Left ventricle myocardium superior (tissue), 1 donor: ENCODE results near the gene CARHSP1. TPM values are rescaled to one million over a fixed set of nuclear protein-coding genes. Genes with fewer than 3 reads are reported as not detected.

ENCODE experiments used
- ATAC-seq: fragments of 200-7000 bp; cut with Tn5 transposase; one replicate; pipeline ENCODE4 v1.9.1; 2020; ENCODE audit warnings: mild to moderate bottlenecking, moderate library complexity
- DNase-seq: peaks from one replicate; pipeline ENCODE4 v3.0.0-alpha.2; 2020
- intact Hi-C: fragments of 100-400 bp; cut with micrococcal nuclease; formaldehyde crosslinking; loops from one replicate; pipeline ENCODE4 v1.11.0; 2022
- total RNA-seq: library from RNA; stranded (reverse); fragmentation: NEBNext Ultra II Directional; extraction: Animal tissue kit (Norgen Biotek cat#: 25700); gene quantifications from one replicate; pipeline ENCODE4 v1.2.1, GENCODE V29; 2021
- donor health status: DM: no; HTN: yes; CAD: no; lungs with severe emphysema.

The CARHSP1 gene
- total RNA-seq, 1 donor from 2014 or later: 23.8 TPM

DNA sequence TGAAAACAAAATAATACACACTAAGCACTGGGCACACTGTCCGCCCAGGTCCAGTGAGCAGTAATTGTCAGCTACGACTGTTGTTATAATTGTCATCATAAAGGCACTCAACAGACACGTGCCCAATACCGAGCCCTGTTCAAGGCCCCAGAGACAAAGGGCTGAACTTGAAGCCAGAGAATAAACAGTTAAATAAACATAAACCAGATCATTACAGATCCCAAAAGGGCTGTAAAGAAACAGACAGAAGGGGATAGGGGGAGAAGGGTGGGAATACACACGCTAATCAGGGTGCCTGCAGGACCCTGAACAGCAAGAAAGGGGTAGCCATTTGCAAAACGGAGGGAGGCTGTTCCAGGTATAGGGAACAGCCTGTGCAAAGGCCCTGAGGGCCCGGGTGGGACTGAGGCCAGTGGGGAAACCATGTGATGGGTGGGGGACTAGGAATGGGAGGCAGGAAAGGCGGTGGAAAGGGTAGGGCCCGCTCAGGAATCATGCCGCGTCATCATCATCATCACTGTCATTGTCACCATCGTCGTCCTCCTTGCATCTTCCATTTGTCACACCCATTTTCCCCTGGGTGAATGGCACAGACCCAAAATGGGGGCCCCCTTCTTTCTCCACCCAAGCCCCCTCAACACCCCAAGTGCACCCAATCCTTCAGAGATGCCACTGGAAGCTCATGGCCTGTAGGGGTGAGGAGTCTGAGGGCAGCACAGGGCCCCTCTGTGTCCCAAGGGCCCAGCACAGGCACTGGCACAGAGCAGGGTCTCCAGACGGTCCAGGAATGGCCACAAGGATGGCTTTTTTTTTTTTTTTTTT, 6.3 kb downstream of the CARHSP1 start:
- intact Hi-C loops: no loop called here
- DNase-seq (peak; percentile 29), ATAC-seq (no peak)

DNA sequence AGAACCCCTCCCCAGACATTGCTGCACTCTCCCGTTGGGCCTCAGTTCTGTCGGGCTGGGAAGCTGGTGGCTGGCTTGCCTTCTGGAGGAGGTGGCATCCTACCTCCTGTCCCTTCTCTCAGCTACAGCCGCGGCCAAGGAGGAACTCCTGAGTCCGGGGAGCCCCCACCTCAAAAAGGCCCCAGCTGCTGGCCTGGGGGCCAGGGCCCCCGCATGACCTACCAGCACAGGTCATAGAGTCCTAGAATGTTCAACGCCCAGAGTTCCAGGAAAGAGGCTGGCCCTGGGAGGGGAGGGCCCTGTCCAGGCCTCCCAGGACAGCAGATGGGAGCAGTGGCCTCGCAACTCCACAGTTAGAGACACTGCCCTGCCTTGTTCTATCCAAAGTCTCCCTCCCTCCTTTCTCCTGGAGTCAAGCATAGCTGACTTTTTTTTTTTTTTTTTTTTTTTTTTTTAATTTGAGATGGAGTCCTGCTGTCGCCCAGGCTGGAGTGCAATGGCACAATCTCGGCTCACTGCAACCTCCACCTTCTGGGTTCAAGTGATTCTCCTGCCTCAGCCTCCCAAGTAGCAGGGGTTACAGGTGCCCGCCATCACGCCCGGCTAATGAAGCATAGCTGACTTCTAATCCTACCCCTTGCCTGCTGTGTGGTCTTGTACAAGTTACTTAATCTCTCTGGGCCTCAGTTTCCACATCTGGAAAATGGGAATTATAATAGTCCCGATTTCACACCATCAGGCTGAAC, 7.1 kb downstream of the CARHSP1 start:
- DNase-seq: peak; percentile 71
- intact Hi-C loops: no loop called here

DNA sequence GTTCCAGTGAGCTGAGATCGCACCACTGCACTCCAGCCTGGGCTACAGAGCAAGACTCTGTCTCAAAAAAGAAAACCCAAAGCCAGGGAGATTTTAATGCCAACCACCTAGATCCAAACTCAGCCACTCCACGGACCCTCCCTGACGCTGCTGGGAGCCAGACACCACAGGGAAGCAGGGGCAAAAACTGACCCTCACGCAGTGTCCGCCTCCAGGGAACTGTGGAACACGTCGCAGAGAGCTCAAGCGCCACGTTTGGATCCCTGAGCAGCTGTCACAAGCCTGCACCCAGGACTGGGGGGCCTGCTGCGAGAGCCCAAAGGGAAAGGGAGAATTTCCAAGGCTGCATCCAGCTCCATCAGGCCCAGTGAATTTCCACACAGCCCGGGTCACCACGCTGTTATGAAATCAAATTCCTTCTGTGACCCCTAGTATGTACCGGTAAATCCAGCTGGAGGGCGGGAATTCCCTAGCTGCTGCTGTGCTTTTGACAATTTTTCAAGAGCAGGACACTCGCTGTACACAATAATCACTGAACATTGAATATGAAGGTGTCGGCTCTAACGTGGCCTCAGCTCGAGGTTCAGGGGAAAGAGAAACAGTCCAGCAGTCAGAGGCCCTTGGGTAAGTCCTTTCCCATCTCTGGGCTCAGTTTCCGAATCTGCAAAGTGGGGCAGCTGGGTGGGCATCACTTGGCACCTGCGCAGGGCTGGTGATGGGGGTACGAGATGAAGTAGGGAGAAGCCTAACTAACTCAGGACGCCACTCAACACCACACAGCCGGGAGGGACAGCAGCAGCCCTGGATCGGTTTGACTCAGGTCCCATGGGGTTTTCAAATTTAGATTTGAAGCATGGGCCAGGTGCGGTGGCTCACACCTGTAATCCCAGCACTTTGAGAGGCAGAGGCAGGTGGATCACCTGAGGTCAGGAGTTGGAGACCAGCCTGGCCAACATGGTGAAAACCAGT, 8.6 kb downstream of the CARHSP1 start:
- peak; percentile 61 for DNase-seq
- peak; percentile 50 for ATAC-seq
- intact Hi-C loops: no loop called here

More for the DNA sequence above, 7.1 kb downstream of the CARHSP1 start:
- ATAC-seq: peak; percentile 65

DNA sequence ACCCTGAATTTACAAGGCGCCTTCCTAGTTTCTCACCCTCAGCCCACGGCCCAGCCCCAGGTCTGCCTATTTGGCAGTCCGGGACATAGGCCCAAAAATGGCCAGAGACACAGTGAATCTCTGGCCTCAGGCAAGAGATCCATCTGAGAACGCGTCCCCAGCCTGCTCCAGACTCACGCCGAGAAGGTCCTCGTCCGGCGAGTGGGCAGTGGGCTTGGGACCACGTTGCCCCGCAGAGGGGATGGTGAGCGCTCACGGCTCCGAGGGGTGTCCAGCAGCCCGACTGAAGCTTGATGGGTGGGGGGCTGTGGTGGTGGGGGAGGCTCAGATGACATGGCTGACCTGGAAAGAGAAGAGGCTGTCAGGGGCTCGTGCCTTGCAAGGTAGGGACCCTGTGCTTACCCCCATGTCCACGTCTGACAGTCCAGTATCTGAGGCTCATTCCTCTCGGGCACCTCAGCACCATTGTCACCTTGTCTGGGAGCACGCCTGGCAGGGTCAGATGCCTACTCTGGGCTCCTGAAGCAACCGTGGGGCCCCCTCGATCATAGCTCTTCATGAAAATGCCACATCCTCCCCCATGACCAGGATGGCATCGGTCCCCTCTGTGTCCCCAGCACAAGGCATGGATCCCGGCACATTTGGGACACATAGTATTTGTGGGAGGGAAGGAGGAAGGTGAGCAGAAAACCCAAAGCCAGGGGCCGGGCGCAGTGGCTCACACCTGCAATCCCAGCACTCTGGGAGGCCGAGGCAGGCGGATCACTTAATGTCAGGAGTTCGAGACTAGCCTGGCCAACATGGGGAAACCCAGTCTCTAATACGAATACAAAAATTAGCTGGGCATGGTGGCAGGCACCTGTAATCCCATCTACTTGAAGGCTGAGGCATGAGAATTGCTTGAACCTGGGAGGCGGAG, 9.6 kb downstream of the CARHSP1 start:
- no peak for ATAC-seq
- intact Hi-C loops: no loop called here
- peak; percentile 23 for DNase-seq

DNA sequence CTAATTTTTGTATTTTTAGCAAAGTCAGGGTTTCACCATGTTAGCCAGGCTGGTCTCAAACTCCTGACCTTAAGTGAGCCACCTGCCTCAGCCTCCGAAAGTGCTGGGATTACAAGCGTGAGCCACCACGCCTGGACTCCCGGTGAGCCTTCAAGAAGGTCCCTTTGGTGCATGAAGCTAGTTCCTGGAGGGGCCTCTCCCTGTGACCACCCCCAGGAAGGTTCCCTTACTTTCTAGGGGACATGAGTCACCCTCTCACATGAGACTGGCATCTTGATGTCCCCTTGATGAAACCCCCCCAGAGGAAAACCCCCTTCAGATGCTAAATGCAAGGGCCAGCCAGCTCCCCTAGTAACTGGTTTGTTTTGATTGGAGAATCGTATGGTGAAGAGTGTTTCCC, 12.8 kb downstream of the CARHSP1 start:
- intact Hi-C loops: no loop called here
- DNase-seq (no peak), ATAC-seq (no peak)

DNA sequence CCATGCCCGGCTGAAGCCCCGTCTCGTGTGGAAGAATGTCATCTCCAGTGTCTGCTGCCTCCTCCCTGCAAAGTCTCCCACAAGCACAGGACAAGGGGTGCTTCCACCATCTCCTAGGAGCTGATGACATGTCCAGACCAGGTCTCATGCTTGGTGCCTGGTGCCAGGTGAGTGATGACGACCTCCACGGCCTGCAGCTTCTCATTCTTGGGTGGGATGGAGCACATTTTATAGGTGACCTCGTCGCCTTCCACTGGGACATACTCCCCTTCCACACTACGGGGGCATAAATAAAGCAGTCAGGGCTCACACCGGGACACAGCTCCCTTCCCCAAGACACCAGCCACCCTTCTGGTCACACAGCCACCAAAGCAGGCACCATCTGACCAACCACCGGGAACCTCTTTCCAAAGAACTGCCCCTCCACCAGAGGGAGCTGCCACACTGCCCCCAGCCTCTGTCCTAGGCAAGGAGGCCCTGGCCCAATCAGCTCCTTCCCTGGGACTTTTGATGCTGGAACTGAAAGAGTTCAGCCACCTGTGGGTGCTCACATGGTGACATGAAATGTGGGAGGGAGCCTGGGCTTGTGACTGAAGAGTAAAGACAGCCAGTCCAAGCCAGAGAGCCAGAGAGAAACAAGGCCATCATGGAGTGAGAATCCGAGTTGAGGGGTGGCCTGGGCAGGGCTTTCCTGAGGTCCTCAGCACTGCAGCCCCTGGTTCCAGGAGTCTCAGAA, 13.6 kb downstream of the CARHSP1 start:
- DNase-seq (no peak), ATAC-seq (no peak)
- intact Hi-C loops: no loop called here

DNA sequence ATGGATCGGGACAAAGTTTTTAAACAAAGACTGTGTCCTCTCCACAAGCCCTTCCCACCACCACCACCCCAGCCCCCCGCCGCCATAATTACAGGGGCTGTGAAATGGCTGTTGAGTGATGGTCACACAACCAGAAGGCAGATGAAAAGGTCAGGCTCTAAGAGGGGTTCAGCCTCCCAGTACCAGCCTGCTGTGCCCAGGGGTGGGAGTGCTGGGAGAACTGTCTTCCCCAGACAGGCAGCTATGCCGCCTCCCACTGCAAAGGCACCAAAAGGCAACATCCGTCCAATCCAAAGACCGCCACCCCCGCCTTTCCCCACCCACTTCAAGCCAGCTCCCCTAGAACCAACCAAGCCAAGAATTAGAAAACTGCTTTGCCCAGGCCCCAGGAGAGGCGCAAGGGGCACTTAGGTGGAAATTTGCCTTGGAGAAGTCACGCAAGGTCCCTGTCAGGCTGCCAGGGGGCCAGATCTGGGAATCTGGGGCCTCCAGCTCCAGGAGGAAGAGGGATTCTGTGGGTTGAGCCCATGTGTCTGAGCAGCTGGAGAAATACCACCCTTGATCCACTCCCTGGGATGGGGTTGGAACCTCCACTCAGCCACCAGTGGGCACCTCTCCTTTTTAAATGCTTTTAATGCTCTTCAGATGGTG, 14.4 kb downstream of the CARHSP1 start:
- no peak for DNase-seq
- no peak for ATAC-seq
- intact Hi-C loops: no loop called here

DNA sequence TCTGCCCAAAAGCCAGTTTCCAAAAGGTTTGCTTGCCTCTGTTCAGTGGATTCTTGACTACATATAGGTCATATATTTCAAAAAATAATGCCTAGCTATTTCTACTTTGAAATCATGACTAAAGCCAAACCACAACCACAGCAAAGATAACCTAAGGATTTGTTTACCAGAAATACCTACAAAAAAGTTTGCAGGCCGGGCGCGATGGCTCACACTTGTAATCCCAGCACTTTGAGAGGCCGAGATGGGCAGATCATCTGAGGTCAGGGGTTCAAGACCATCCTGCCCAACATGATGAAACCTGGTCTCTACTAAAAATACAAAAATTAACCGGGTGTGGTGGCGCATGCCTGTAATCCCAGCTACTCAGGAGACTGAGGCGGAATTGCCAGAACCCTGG, 15.2 kb downstream of the CARHSP1 start:
- DNase-seq: no peak
- ATAC-seq: no peak
- intact Hi-C loops: no loop called here

DNA sequence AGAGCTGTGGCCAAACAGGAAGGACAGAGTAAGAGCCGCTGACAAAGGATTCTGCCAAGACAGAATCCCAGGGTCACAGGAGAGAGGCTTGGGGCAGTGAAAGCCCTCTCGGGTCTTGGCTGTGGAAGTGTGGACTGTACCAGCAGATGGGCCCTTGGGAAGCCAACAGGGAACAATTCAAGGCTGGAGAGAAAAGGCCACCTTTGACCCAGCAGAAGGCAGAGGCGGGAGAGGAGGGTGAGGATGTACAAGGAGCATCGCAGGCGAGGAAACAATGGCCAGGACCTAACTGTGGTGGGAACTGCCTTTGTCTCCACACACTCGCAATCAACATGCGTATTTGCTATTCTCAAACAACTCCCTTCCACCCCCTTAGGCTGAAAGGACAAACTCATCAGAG, 15.7 kb downstream of the CARHSP1 start:
- DNase-seq (no peak), ATAC-seq (no peak)
- intact Hi-C loops: no loop called here

DNA sequence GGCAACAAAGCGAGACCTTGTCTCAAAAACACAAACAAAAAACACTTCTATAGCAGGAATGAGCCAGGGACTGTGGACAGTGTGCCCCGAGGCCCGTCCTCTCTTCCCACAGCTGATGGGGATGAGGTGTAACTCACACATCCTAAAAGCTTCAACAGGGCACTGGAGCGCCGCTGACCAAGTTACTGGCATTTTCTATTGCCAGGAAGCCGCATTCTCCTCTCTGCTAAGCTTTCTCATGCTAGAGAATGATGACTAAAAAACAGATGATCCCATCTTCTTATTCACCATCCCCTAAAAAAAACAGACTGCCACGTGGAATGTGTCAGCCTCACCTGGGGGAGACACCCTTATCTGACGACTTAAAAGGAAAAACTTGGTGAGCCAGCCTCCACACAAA, 16.3 kb downstream of the CARHSP1 start:
- DNase-seq (no peak), ATAC-seq (no peak)
- intact Hi-C loops: no loop called here

DNA sequence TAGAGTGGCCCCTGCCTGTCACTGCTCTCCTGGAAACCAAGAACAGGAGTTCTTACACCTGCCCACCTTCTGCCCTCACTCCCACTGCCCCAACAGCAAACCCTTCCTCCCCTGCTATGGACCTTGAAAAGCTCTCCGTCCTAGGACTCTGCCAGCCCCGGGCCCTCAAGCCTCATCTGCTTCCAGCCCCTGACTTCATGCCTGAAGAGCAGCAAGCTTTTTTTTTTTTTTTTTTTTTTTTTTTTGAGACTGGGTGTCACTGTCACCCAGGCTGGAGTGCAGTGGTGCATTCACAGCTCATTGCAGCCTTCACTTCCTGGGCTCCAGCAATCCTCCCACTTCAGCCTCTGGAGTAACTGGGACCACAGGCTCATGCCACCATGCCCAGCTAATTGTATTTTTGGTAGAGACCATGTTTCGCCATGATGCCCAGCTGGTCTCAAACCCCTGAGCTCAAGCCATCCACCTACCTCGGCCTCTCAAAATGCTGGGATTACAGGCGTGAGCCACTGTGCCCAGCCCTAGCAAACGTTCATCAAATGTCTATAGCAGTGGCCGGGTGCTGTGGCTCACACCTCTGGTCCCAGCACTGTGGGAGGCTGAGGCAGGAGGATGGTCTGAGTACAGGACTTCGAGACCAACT, 16.9 kb downstream of the CARHSP1 start:
- intact Hi-C loops: no loop called here
- DNase-seq (no peak), ATAC-seq (no peak)

DNA sequence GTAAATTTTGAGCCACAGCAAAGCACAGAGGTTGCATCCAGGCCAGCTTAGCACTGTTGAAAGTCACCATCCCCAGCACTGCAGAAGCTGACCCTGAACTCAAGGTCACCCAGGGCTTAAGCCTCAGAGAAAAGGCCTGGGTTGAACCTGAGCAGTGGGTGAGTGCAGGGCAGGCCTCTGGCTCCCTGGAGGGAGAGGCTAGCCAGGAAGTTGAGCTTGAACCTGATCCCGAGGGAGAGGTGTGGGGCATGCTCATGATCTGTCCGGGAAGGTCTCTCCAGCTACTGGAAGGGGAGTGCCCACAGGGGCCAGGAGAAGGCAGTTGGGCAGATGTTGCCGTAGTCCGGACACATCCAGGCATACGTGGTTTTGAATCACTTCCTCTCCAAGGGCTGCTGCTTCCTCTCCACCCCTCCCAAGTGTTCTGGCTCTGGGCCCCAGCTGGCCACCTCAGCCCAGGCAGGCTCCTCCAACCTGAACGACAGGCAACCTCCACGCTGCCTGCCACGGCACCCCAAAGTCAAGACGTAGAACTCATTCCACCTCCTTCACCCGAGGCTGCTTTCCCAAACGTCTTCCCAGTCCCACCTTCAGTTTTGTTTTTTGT, 18.4 kb downstream of the CARHSP1 start:
- intact Hi-C loops: no loop called here
- peak; percentile 64 for DNase-seq

DNA sequence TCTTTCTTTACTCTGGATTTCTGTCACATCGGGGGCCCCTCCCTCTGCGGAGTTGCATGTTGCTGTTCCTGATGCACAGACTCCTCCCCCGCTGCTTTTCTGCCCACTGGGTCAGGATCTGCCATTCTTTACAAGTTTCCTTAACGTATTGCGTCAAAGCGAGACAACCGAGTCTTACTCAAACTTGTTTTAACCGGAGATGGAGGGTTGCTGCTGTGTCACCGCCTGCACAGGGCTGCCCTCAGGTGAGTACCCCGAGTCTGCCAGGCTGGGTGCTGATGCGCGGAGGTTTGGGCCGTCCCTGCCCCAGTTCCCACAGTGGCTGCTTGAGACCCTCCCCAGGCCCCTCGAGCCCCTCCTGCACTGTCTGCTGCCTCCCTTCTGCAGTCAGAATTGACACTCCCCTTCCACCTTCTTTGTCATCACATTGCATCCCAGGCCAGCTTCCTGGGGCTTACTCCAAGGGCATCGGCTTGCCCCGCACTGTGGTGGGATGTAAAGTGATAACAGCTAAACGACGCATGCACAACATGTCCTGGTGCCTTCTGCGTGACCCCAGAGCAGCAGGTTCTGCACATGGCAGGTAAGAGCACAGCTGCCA, 19.3 kb downstream of the CARHSP1 start:
- DNase-seq: peak; percentile 27
- intact Hi-C loops: no loop called here
- no peak for ATAC-seq

More for the DNA sequence above, 18.4 kb downstream of the CARHSP1 start:
- peak; percentile 76 for ATAC-seq

DNA sequence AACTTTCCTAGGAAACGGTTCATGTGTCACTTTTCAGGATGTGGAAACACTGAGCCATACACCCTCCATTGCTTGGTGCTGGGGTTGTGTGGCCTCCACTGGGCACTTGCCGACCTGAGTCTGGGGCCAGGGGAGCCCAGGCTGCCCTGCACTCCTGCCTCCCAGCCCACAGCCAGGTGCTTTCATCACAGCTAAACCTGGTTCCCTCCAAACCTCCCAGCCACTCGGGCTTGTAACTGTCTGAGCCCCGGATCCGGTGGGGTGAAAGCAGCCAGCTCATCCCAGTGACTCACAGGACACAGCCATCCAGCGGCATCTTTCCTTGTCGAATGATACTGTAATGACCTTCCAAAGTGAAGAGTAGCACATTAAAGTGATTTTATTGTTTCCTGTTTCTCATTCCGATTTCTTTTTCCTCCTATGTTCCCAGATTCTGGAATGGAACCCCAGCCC, 19.8 kb downstream of the CARHSP1 start:
- no peak for DNase-seq
- ATAC-seq: no peak
- intact Hi-C loops: no loop called here

DNA sequence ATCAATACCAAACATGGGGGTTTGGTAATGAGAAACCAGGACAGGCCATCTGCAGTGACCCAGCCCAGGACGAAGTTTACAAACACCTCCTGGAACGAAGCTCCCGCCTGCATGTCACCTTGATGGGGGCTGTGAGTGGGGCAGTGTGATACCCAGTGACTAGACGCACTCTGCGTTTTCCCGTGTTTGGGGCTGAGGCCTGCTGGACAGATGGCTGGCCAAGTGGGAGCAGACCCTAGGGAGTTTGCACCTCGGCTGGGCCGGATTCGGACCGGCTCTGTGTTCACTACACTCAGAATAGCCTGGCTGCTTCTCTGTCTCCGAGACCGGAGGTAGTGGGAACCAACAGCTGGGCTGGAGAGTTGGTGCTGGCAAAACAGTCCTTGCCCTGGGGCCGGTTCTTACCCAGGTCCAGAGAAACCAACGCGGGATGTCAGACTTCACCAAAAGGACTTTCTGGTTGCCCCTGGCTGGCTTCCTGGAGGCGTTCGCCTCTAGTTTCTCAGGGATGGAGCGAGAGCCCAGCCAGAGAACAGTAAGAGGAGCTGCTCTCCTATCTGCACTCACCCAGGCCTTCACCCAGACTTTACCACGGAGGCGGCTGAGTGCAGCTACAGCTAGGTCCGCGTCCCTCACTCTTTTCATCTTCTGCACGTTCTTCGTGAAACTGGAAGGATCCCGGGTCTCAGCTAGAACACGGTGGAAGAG, 20.4 kb downstream of the CARHSP1 start:
- ATAC-seq (peak; percentile 13), DNase-seq (no peak)
- intact Hi-C loops: no loop called here
